Measurements from ENCODE around the gene NCKAP5. TPM values are rescaled to one million over a fixed set of nuclear protein-coding genes. Genes with fewer than 3 reads are reported as not detected.

Gene NCKAP5
- total and polyA plus RNA-seq, 2 of the 8 experiments (the other 6 are each of a cell fraction or from before 2014, with no cell fraction given), result 0.27 to 0.86 TPM

DNA sequence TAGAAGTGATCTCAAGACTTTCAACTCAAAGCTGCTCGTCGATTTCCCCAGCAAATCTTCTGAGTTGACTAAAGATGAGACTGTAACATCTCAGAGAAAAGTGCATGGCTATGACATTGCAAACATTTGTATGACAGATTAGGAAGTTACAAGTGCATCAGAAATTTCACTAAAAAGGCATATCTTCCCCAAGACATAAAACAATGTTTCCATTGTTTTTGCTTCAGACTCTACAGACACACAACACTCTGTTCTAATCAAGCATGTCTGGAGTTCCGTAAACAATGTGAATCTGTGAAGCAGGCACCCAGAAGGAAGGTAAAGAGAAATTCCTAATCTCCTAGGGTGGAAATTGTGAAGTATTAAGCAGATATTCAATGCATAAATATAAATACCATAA is 753.6 kb downstream of the NCKAP5 start:
- FAIRE-seq (no peak), DNase-seq (ENCODE audit: low read depth in 1 of 2, low spot score in 2 of 2) (no peak)
- H3K4ac ChIP-seq (replicated peaks; ENCODE audit: insufficient read length, low read depth, low read length), result no peak overlapping the region
- no peak overlapping the region for H2BK120ac ChIP-seq (replicated peaks; ENCODE audit: low read depth, low read length)
- peaks cover 0 to 2% (median 0%) of the 10 kb centered on the region in 4 experiments; a peak in 1 of 7 replicates for H3K4me1 ChIP-seq (replicated peaks in 1 of 4; ENCODE audit: control insufficient read depth in 3 of 4, insufficient read depth in 4 of 4, low read length in 3 of 4)
- no peaks in the 10 kb centered on the region for H4K20me1 ChIP-seq (replicated peaks in 1 of 2; ENCODE audit: control insufficient read depth in 1 of 2, insufficient read depth in 2 of 2, low read length in 2 of 2)
- no peak overlapping the region for H4K91ac ChIP-seq (replicated peaks; ENCODE audit: insufficient read length, low read length)
- no peak overlapping the region for H2BK20ac ChIP-seq (ENCODE audit: low read length)
- no peaks in the 10 kb centered on the region for H3K79me1 ChIP-seq (ENCODE audit: low read depth, low read length)
- TF ChIP-seq SIX5 (IDR thresholded peaks at IDR 0.05; ENCODE audit: low read depth, low read length), result no peak
- H3K14ac ChIP-seq (ENCODE audit: insufficient read length), result no peak overlapping the region
- no peak overlapping the region for H3K4me2 ChIP-seq (ENCODE audit: insufficient read depth in 1 of 2, low read depth in 2 of 2, low read length in 2 of 2)
- H3K23me2 ChIP-seq (ENCODE audit: low read depth, low read length), result no peaks in the 10 kb centered on the region
- H3K9ac ChIP-seq (replicated peaks in 1 of 4; ENCODE audit: extremely low read depth in 1 of 4, low read depth in 3 of 4, low read length in 3 of 4), result no peak overlapping the region
- H3K4me3 ChIP-seq (ENCODE audit: extremely low read depth in 1 of 4, insufficient read depth in 2 of 4, low read depth in 3 of 4, low read length in 4 of 4), result no peak overlapping the region
- no peak overlapping the region for H2BK12ac ChIP-seq (ENCODE audit: low read depth, low read length)
- no peak overlapping the region for H3K27ac ChIP-seq (ENCODE audit: low read depth, low read length)
- POLR2A ChIA-PET (ENCODE audit: partially characterized antibody), result no interaction called here
- H2AFZ ChIP-seq (ENCODE audit: low read length), result no peak overlapping the region
- no peak overlapping the region for H2BK5ac ChIP-seq (ENCODE audit: low read depth, low read length)
- H3K79me2 ChIP-seq (ENCODE audit: control insufficient read depth in 1 of 2, insufficient read depth in 2 of 2, low read length in 2 of 2), result no peaks in the 10 kb centered on the region
- no peak overlapping the region for H2BK15ac ChIP-seq (ENCODE audit: low read length)
- H3K23ac ChIP-seq (ENCODE audit: insufficient read length), result no peak overlapping the region
- H4K8ac ChIP-seq (ENCODE audit: extremely low read depth, insufficient read depth, low read length), result no peak overlapping the region
- H2AK5ac ChIP-seq (ENCODE audit: low read depth, low read length), result no peak overlapping the region
- H4K5ac ChIP-seq (ENCODE audit: insufficient read length, low read depth, low read length), result no peak overlapping the region
- H3K27me3 ChIP-seq (replicated peaks in 1 of 4; ENCODE audit: control insufficient read depth in 3 of 4, extremely low read depth in 1 of 4, insufficient read depth in 3 of 4, low read length in 3 of 4), result no peaks in the 10 kb centered on the region
- WGBS, 2 experiments (ENCODE audit: extremely low coverage in 1 of 2, insufficient coverage in 1 of 2, insufficient read length in 1 of 2, insufficient replicate concordance in 2 of 2, low coverage in 1 of 2, low lambda C conversion rate in 2 of 2, missing lambda C conversion rate in 1 of 2), result 92% methylated on average over 3 of the region's 3 CpGs; no CpG with 5 or more reads in 1 of the 2 experiments
- CTCF ChIA-PET (ENCODE audit: partially characterized antibody), result interaction anchor here (0.9 kb wide), 1 partner anchor 13 kb away, joined by 3 read pairs; no protein-coding TSS in a partner anchor
- no peaks in the 10 kb centered on the region for H3K36me3 ChIP-seq (ENCODE audit: control insufficient read depth in 2 of 4, insufficient read depth in 4 of 4, low read length in 3 of 4)
- no peak overlapping the region for H3K56ac ChIP-seq (replicated peaks; ENCODE audit: insufficient read length, low read depth, low read length)
- H3K9me3 ChIP-seq (ENCODE audit: insufficient read depth in 2 of 2, low read depth in 1 of 2, low read length in 1 of 2), result peaks cover 3 to 4% of the 10 kb centered on the region in 2 experiments; a peak in 1 of 4 replicates
- no peak overlapping the region for H3K18ac ChIP-seq (ENCODE audit: extremely low read depth, low read length)
